Suprapubic skin (tissue), 4 donors: ENCODE measurements around the gene PCA3.

ENCODE experiments used
- EP300 ChIP-seq: sonication (generic); formaldehyde crosslinking; IDR thresholded peaks from one replicate; pipeline ENCODE4 v1.6.1; 2017; ENCODE audit warnings: antibody characterized with exemption
- POLR2A ChIP-seq, 2 donors: fragments of 450-650 bp; IDR thresholded peaks; one replicate each; pipeline ENCODE4 v1.6.1; 2017; ENCODE audit warnings: antibody characterized with exemption in 2 of 2, mild to moderate bottlenecking in 2 of 2, moderate library complexity in 2 of 2
- POLR2AphosphoS5 ChIP-seq, 3 donors: sonication (generic); formaldehyde crosslinking; IDR thresholded peaks; one replicate each; pipeline ENCODE4 v1.6.1; 2017; ENCODE audit warnings: antibody characterized with exemption in 3 of 3
- TF ChIP-seq, protein P1 (sequence below), 2 donors: fragments of 200-600 bp in 1 of 2; fragments of 450-650 bp in 1 of 2; sonication (generic) in 1 of 2; IDR thresholded peaks; one replicate each; pipeline ENCODE4 v1.5.1; 2016 to 2019; ENCODE audit warnings: antibody characterized with exemption in 2 of 2, mild to moderate bottlenecking in 1 of 2, moderate library complexity in 1 of 2

DNA sequence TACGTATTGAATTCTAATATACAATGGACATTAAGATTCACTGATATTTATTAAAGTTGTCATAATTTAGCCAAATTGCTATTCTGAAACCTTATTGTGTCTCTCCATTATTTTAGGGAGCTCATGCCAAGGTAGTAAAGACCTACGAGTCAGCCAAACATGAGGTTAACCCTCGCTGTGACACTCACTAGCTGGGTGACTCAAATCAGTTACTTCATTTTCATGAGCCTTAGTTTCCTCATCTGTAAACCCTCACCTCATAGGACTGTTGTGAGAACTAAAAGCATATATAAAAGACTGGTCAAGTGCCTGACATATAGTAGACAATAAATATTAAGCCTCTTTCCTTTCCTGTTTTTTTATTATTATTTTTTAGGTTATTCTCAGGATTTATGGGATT lies 44.0 kb upstream of the PCA3 start:
- TF ChIP-seq, protein P1, sequence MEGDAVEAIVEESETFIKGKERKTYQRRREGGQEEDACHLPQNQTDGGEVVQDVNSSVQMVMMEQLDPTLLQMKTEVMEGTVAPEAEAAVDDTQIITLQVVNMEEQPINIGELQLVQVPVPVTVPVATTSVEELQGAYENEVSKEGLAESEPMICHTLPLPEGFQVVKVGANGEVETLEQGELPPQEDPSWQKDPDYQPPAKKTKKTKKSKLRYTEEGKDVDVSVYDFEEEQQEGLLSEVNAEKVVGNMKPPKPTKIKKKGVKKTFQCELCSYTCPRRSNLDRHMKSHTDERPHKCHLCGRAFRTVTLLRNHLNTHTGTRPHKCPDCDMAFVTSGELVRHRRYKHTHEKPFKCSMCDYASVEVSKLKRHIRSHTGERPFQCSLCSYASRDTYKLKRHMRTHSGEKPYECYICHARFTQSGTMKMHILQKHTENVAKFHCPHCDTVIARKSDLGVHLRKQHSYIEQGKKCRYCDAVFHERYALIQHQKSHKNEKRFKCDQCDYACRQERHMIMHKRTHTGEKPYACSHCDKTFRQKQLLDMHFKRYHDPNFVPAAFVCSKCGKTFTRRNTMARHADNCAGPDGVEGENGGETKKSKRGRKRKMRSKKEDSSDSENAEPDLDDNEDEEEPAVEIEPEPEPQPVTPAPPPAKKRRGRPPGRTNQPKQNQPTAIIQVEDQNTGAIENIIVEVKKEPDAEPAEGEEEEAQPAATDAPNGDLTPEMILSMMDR (IDR thresholded peaks at IDR 0.05) = no peak
- TF ChIP-seq POLR2A (IDR thresholded peaks at IDR 0.05) = no peak
- no peak for TF ChIP-seq POLR2AphosphoS5 (IDR thresholded peaks at IDR 0.05)
- TF ChIP-seq EP300 = no peak
